C4-2B (cell line): Measurements from ENCODE around the gene KIRREL2.

Source experiments
- ZFX ChIP-seq: fragments of 450-650 bp; IDR thresholded peaks from 2 replicates; pipeline ENCODE4 v1.6.1; 2017
- TF ChIP-seq, protein P1 (sequence below): fragments of 450-650 bp; conservative IDR thresholded peaks from 2 replicates; pipeline ENCODE4 v1.5.1; 2017; ENCODE audit warnings: mild to moderate bottlenecking

DNA sequence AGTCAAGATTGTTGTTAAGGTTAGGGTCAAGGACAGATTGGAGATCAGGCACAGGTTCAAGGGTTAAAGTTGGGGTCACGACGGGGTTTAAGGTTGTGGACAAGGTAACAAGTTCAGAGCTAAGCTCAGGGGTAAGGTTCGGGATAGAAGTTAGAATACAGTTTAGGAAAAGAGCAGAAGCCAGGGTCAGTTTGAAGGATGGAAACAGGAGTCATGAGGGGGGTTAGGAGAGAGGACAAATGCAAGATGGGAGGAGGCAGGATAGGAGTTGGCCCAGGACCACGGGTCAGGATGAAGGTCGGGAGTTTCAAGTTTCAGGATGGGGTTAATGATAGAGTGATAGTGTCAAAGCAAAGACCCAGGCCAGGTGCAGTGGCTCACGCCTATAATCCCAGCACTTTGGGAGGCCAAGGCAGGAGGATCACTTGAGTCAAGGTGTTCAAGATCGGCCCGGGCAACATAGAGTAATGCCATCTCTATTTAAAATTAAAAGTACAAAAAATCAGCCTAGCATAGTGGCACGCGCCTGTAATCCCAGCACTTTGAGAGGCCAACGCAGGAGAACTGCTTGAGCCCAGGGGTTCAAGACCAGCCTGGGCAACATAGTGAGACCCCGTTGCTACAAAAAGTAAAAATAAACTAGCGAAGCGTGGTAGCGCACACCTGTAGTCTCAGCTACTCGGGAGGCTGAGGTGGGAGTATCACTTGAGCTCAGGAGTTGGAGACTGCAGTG lies 12.1 kb upstream of the KIRREL2 start:
- TF ChIP-seq, protein P1, sequence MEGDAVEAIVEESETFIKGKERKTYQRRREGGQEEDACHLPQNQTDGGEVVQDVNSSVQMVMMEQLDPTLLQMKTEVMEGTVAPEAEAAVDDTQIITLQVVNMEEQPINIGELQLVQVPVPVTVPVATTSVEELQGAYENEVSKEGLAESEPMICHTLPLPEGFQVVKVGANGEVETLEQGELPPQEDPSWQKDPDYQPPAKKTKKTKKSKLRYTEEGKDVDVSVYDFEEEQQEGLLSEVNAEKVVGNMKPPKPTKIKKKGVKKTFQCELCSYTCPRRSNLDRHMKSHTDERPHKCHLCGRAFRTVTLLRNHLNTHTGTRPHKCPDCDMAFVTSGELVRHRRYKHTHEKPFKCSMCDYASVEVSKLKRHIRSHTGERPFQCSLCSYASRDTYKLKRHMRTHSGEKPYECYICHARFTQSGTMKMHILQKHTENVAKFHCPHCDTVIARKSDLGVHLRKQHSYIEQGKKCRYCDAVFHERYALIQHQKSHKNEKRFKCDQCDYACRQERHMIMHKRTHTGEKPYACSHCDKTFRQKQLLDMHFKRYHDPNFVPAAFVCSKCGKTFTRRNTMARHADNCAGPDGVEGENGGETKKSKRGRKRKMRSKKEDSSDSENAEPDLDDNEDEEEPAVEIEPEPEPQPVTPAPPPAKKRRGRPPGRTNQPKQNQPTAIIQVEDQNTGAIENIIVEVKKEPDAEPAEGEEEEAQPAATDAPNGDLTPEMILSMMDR: no peak
- no peak for TF ChIP-seq ZFX
